GM19238 (cell line): ENCODE results near the gene ERC2.
A peak's percentile ranks its signal among the peaks of the same experiment; 100 is the strongest.

Experiments used
- DNase-seq: peaks from one replicate; pipeline ENCODE4 v3.0.0; 2011; ENCODE audit warnings: low spot score; ENCODE audit not compliant: insufficient read length

The ERC2 gene

GRCh38 chr3:56368846-56369245 lies 99.4 kb downstream of the ERC2 start:
- no peak for DNase-seq

GRCh38 chr3:56366641-56367162 lies 101.6 kb downstream of the ERC2 start:
- no peak for DNase-seq

- DNase-seq, result no peak
Observed at GRCh38 chr3:56365905-56366640, 102.2 kb downstream of the ERC2 start.

- DNase-seq, result no peak
Observed at GRCh38 chr3:56364665-56365064, 103.6 kb downstream of the ERC2 start.

DNA sequence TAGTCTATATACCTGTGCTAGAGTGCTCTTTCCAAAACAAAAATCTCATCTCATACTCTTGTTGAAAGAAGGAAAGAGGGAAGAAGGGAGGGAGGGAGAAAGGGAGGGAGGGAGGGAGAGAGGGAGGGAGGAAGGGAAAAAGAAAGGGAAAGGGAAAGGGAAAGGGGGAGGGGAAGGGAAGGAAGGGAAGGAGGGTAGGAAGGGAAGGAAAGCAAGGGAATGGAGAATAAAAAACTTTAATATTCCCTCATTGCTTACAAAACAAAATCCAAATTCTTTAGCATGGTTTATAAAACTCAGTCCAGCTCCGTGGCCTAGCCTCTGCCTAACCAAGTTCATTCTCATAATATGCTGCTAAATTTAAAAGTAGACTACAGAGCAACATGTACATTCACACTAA lies 104.5 kb downstream of the ERC2 start:
- no peak for DNase-seq

GRCh38 chr3:56361731-56362130 lies 106.5 kb downstream of the ERC2 start:
- DNase-seq, result no peak

DNA sequence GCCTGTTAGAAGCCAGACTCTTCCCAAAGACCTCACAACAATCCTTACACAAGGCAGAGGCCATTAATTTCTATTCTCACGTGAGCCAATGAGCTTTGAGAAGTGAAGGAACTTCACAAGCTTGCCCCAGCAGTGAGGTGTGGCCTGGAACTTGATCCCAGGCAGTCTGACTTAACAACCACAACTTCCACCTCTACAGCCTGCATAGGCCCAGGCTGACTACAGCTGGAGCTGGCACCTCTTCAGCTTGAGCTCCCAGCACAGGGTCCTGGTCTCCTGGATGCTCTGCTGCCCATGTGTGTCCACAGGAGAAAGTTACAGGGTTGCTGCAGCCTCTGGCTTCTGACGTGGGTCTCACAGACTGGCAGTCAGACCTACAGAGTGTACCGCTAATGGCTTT lies 111.0 kb downstream of the ERC2 start:
- no peak for DNase-seq

DNA sequence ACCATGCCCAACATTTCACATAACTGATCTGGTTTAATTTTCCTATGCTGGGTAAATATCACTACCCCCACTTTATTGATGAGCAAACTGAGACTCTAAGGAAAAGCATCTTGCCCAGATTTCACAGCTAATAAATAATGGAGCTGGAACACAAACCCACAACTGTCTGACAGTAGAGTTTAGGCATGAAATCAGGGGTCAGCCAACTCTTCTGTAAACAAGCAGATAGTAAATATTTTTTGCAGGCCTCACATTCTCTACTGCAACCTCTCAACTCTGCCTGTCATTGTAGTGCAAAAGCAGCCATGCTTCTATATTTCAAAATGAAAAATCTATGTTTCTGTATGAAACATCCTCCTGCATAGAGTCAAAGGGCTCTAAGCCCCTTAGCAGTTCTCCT lies 111.5 kb downstream of the ERC2 start:
- DNase-seq, result no peak

DNA sequence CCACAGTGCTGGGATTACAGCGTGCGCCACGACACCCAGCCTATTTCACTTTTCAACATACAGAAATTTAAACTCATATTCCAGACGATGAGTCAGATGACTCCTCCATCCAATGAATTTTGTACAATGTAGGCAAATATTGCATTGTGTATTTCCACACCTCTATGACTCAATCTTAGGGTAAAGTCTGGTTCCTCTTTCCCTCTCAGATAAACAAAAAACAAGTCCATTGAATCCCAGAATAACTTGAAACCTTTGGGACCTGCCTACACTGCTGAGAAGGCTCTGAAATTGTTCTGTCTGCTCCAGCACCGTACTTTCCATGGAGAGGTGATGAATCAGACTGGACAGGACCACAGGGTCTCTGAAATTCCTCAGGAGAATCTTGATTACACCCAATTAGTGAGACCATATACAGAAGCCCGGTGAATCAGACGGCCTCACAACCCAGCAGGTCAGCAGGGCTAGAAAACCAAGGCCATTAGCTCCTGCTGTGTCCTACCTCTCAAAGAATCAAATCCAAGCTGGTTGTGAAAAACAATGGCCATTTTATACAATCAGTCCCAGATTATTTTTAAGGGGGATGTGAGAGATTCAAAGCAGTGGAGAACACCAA lies 112.6 kb downstream of the ERC2 start:
- no peak for DNase-seq

GRCh38 chr3:56351537-56351936 lies 116.7 kb downstream of the ERC2 start:
- no peak for DNase-seq

DNA sequence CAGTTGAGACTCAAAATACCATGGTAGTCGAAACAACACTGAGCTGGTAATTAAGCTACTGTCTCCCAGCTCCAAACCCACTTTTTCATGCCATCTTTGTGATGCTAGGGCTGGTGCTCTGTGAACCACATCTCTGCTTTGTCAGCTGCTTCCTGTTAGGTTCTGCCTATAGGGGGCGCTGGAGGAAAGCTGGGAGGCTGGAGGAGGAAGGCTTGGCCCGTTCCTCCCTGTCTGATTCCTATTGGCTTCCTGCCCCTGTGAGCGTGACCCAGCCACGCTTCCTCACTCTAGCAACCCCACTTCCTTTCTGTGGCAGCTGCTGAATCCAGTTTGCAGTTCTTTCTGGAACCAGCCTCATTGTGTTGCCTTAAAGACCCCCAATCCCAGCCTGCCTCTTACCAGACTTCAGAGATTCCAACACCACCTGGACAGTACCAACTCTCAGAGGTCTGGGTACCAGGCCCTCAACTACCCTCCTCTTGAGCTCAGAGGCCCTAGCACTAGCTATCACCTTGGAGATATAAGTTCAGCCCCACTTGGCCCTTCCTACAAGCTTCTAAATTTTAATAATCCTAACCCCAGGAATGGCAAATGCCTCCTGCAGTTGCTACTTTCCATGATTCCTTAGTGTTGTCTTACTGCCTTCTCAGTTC lies 120.9 kb downstream of the ERC2 start:
- peak; percentile 4 for DNase-seq

DNA sequence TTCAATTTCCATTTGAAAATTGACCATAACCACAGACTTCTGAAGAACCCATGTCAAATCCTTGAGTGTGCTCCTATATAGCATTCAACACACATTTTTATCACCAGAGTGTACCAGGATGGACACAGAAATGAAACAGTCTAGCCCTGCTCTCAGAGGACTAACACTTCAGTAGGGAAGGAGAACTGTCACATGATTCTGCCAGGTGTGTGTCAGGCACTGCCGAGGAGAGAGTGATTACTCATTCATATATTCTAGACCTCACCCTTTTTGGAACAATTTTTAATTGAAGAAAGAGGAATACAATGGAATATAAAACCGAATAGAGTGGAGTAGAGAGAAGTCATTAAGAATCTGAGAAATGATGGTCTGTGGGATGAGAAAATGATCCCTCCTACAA lies 125.8 kb downstream of the ERC2 start:
- no peak for DNase-seq

- no peak for DNase-seq
Observed at GRCh38 chr3:56339671-56340070, 128.6 kb downstream of the ERC2 start.

DNA sequence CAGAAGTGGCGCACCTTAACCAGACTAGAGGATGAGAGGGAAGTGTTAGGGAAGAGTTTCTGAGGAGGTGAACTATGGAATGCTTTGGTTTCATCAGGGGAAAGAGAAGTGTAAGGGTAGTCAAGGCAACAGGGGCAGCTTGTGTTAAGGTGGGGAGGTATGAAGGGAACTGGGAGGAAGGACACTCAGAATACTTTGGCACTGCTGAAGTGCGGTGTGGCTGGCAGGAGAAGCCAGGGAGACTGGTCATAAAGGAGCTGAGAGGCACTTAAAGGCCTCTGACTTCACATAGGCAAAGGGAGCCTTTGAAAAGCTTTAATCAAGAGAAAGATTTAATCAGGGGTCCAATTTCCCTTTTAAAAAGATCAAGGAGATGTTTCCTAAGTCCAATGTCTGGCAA lies 129.0 kb downstream of the ERC2 start:
- DNase-seq, result no peak

DNA sequence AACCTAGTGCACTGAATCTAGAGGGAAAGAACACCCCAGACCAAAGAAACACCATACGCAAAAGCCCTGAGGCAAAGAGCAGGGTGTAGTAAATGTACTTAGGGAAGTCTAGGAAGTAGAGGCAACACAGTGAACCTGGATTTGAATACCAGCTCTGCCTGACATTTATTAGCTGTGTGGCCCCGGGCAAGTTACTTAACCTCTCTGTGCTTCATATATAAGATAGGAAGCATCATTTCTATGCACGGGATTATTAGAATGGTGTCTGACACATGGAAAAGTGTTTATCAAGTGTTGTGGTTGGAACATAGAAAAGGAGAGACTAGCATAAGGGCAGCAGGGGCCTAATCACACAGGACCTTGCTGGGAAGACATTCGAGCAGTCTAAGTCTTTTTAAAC lies 132.2 kb downstream of the ERC2 start:
- DNase-seq, result no peak

DNA sequence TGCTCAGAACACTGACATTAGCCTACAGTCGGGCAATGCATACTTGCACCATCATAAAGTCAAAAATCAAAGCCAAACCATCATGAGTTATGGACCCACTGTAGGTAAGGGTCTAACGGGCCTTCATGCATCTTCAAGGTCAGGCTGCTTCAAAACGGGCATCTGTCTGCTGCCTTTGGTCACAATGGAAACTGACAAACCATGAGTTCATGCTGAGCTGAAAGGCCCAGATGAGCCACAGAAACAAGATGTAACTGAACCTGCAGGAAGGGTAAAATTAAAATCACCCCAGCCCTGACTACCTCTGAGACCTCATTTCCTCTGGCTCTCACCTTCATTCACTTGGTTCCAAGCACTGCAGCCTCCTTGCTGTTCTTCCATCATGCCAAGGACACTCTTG lies 143.8 kb downstream of the ERC2 start:
- DNase-seq, result no peak

GRCh38 chr3:56323986-56324420 lies 144.3 kb downstream of the ERC2 start:
- no peak for DNase-seq

DNA sequence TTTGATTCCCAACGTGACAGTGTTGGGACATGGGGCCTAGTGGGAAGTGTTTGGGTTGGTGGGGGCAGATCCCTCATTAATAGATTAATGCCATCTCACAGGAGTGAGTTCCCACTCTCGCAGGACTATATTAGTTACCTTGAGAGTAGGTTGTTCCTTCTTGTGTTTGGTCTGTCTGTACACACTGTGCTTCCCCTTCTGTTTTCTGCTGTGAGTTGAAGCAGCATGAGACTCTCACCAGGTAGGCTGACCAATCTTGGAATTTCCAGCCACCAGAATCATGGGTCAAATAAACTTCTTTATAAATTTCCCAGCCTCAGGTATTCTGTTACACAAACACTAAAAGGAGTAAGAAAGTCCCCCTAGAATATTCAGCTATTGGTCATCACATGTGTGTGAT lies 145.4 kb downstream of the ERC2 start:
- no peak for DNase-seq

- DNase-seq, result no peak
Observed at GRCh38 chr3:56321892-56322291, 146.4 kb downstream of the ERC2 start.

GRCh38 chr3:56321383-56321782 lies 146.9 kb downstream of the ERC2 start:
- no peak for DNase-seq

- no peak for DNase-seq
Observed at GRCh38 chr3:56320883-56321282, 147.4 kb downstream of the ERC2 start.

DNA sequence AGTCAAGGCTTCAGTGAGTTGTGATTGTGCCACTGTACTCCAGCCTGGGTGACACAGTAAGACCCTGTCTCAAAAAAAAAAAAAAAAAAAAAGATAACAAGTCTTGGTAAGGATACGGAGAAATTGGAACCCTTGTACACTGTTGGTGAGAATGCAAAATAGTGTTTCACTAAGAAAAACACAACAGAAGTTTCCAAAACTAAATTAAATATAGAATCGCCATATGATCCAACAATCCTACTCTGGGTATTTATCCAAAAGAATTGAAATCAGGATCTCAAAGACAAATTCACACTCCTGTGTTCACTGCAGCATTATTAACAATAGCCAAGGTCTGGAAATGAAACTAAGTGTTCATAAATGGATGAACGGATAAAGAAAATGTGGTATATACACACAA lies 149.4 kb downstream of the ERC2 start:
- no peak for DNase-seq

- no peak for DNase-seq
Observed at GRCh38 chr3:56316944-56317343, 151.3 kb downstream of the ERC2 start.
